SJCRH30 (cell line): Measurements from ENCODE around the gene LBHD2. TPM values are rescaled to one million over a fixed set of nuclear protein-coding genes. Genes with fewer than 3 reads are reported as not detected.

Experiments
- DNase-seq, 2 experiments: peaks; one replicate each; pipeline ENCODE4 v3.0.0-alpha.2; 2015 to 2020
- H3K27ac ChIP-seq: fragments of 250-450 bp; sonication (Bioruptor Pico); 2 replicates; pipeline ENCODE4 v1.5.1; 2020; ENCODE audit warnings: mild to moderate bottlenecking, moderate library complexity
- H3K27me3 ChIP-seq: fragments of 250-450 bp; sonication (Bioruptor Pico); 2 replicates; pipeline ENCODE4 v1.5.1; 2020; ENCODE audit warnings: mild to moderate bottlenecking, moderate library complexity
- H3K36me3 ChIP-seq: fragments of 250-450 bp; sonication (Bioruptor Pico); 2 replicates; pipeline ENCODE4 v1.5.1; 2020; ENCODE audit warnings: mild to moderate bottlenecking, moderate library complexity
- H3K4me1 ChIP-seq: fragments of 250-450 bp; sonication (Bioruptor Pico); 2 replicates; pipeline ENCODE4 v1.5.1; 2020; ENCODE audit warnings: mild to moderate bottlenecking, moderate library complexity
- H3K4me3 ChIP-seq: fragments of 250-450 bp; sonication (Bioruptor Pico); 2 replicates; pipeline ENCODE4 v1.5.1; 2020; ENCODE audit warnings: mild to moderate bottlenecking, moderate library complexity
- H3K9me3 ChIP-seq: fragments of 250-450 bp; sonication (Bioruptor Pico); replicated peaks from 2 replicates; pipeline ENCODE4 v1.5.1; 2020; ENCODE audit warnings: mild to moderate bottlenecking, moderate library complexity
- total RNA-seq: library from RNA; depleted of rRNA; stranded (reverse); fragments of >200 nt; shearing (Covaris generic); gene quantifications from 2 replicates; pipeline ENCODE4 v1.2.3, GENCODE V29; 2014

The LBHD2 gene
- total RNA-seq, 1 experiment from 2014 or later, result not detected

DNA sequence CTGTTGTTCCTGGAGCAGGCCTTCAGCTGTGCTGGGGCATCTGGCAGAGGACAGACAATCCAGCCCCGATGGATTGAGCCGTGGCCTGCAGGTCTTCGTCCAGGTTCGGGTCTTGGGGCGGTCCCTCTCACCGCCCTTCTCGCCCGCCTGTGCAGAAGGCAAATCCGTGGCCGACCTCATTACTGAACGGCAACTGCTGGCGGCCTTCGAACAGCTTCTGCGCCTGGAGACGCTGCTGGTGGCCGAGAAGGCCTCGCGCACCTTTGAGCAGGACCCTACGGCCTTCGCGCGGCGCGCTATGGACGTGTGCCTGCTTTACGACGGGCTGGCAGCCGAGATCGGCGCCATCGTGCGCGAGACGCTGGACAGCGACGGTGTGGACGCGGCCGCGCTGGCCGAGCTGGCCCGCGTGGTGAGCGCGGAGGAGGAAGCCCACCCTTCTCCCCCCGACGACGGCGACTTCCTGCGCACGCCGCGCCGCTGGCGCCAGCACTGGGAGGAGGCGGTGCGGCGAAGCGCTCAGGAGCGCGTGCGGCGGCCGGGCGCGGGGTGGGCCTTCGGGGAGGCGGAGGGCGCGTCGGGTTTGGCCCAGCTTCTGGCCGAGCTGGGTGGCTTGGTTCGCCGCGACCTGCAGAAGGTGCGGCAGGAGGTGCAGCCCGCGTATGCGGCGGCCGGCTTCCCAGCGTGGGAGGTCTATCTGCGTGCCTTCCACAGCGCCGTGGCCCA lies 18.1 kb downstream of the LBHD2 start:
- H3K9me3 ChIP-seq, result no peaks in the 10 kb centered on the region
- no peaks in the 10 kb centered on the region for H3K36me3 ChIP-seq
- no peak for DNase-seq
- peaks cover 12% of the 10 kb centered on the region; the same call in 1 of the 2 replicates for H3K4me1 ChIP-seq
- no peak overlapping the region for H3K4me3 ChIP-seq
- no peak overlapping the region for H3K27ac ChIP-seq
- peaks cover 10% of the 10 kb centered on the region; the same call in 1 of the 2 replicates for H3K27me3 ChIP-seq

DNA sequence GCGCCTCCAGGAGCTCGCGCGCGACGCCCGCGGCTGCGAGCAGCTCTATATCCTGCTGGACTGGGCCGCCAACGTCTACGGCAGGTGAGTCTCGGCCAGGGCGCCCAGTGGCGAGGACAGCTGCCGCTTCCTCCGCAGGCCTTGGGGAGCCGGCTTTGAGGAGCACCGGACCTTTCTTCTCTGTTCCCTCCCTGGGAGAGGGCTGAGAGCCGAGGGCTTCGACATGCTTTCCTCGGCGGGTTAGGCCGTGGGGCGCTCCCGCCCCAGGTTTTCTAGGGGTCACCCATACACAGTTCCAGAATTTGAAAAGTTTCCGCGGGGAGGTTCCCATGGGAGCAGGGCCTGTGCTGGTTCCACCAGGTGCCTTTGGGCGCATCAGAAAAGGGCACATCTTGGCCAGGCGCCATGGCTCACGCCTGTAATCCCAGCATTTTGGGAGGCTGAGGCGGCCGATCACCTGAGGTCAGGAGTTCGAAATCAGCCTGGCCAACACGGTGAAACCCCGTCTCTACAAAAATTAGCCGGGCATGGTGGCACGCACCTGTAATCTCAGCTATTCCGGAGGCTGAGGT lies 18.8 kb downstream of the LBHD2 start:
- Histone ChIP-seq H3K27me3 (peaks cover 7% of the 10 kb centered on the region; the same call in 1 of the 2 replicates), H3K9me3 (no peaks in the 10 kb centered on the region)

DNA sequence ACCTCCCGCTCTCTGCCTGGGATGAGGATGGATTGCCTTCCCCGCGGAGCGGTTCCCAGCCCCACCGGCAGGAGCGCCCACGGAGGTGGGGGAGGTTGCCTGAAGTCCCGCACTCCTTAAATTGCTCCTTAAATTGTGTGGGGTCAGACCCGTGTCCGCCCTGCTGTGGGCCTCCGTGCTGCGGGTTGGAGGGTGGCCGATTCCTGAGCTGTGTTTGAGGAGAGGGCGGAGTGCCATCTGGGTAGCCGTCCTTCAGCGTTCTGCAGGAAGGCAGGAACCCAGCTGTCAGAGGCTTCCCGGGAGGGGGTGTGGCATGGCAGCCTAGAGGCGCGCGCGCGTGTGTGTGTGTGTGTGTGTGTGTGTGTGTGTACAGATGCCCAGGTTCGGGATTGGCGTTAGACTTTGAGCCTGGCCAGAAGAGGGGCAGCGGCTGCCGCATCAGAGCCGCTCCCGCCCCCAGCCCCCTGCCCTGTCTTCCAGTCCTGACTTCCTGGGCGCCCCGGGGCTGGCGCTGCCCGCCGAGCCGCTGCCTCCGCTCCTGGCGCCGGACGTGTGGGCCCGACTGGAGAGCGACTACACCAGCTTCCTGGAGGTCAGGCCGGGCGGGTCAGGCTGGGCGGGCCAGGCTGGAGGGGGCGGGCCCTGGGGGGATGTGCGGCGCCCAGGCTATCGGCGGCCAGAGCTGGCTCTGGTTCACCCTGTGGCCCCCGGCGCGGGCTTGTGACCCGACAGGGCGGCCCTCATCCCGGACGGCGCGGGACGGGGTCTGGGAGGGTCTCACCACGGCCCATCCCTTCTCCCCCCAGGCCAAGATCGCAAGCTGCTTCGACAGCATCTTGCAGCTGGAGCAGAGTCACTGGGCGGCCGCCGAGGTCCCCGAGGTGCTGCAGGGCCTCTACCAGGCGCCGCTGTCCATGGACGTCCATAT lies 19.7 kb downstream of the LBHD2 start:
- Histone ChIP-seq H3K36me3 (no peaks in the 10 kb centered on the region), H3K27me3 (no peaks in the 10 kb centered on the region), H3K4me1 (peaks cover 22% of the 10 kb centered on the region), H3K27ac (no peak overlapping the region), H3K4me3 (no peak overlapping the region), H3K9me3 (no peaks in the 10 kb centered on the region)
- peak; percentile 65 to 72 for DNase-seq

More for the DNA sequence above, 18.8 kb downstream of the LBHD2 start:
- no peak for DNase-seq
- peaks cover 13% of the 10 kb centered on the region for H3K4me1 ChIP-seq
- no peaks in the 10 kb centered on the region for H3K36me3 ChIP-seq
- no peak overlapping the region for H3K4me3 ChIP-seq
- H3K27ac ChIP-seq, result no peak overlapping the region

DNA sequence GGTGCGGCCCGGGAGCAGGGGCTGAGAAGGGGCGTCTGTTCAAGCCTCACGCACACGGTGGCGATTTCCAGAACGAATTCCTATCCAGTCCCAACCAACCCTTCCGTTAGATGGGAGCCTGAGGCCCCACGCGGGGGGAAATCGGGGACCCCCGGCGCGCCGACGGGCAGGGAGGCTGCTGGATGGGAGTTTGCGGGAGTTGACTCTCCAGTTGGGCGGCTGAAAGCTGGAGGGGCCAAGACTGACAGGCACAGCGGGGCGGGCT lies 20.3 kb downstream of the LBHD2 start:
- H3K27ac ChIP-seq, result no peak overlapping the region
- DNase-seq, result no peak
- no peak overlapping the region for H3K4me3 ChIP-seq
- no peaks in the 10 kb centered on the region for H3K27me3 ChIP-seq
- H3K9me3 ChIP-seq, result no peaks in the 10 kb centered on the region
- H3K4me1 ChIP-seq, result peaks cover 24% of the 10 kb centered on the region
- H3K36me3 ChIP-seq, result no peaks in the 10 kb centered on the region

DNA sequence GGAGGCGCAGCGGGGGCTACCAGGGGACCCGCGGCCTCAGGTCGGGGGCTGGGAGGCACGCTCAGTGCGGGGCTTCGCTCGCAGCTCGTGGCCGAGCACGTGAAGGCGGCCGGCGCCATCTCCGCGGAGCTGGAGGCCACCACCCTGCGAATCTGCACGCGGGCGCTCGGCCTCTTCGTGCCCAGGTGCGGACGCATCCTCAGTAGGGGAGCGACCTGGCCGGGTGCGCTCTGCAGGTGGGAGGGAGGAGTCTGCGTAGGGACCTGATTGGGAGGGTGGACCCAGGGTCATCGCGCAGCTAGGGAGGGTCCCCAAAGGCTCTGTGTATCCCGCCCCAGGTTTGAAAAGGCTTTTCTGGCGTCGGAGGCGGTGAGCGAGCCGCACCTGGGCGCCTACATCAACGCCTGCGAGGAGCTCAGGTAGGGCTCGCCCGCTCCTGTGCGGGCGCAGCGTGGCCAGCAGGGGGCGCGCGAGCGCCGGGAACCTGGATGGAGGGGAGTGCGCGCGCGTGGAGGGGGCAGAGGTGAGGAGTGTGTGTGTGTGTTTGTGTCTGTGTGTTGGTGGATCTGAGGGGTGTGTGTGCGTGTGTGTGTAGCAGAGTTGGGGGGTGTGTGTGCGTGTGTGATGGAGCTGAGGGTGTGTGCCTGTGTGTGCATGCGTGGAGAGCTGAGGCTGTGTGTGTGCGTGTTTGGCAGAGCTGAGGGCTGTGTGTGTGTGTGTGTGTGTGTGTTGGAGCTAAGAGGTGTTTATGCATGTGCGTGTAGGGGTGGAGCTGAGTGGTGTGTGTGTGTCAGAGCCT lies 20.8 kb downstream of the LBHD2 start:
- no peak overlapping the region for H3K27ac ChIP-seq
- H3K4me3 ChIP-seq, result no peak overlapping the region
- H3K9me3 ChIP-seq, result no peaks in the 10 kb centered on the region
- H3K4me1 ChIP-seq, result peaks cover 28% of the 10 kb centered on the region
- DNase-seq, result peak; percentile 60 to 69
- no peaks in the 10 kb centered on the region for H3K36me3 ChIP-seq
- H3K27me3 ChIP-seq, result no peaks in the 10 kb centered on the region

DNA sequence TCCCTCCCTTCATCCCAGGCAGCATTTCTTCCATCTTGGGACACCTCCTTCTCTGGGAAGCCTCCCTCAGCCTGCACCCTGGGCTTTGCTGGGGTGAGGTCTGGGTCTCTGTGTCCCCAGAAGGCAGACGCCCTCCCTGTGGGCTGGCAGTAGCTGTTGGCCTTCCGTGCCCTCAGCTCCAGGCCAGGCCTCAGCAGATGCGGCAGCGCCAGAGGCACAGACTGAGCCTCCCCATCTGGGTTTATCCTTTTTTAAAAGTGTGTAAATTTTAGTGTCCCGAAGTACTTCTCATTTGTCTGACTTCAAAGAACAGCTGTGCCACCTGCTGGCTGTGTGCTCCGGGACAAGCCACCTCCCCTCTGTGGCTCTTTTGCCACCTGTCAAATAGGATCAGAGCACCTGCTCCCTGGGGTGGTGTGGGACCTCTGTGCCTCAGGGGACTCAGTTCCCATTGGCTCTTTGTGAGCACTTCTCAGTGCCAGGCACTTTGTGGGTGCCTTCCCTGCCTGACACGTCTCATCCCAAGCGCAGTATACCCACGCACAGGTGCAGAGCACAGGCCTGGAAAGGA lies 21.7 kb downstream of the LBHD2 start:
- no peak overlapping the region for H3K4me3 ChIP-seq
- no peak overlapping the region for H3K27ac ChIP-seq
- DNase-seq, result peak; percentile 74 to 83
- no peaks in the 10 kb centered on the region for H3K27me3 ChIP-seq
- H3K4me1 ChIP-seq, result peaks cover 33% of the 10 kb centered on the region
- no peaks in the 10 kb centered on the region for H3K9me3 ChIP-seq
- H3K36me3 ChIP-seq, result no peaks in the 10 kb centered on the region

DNA sequence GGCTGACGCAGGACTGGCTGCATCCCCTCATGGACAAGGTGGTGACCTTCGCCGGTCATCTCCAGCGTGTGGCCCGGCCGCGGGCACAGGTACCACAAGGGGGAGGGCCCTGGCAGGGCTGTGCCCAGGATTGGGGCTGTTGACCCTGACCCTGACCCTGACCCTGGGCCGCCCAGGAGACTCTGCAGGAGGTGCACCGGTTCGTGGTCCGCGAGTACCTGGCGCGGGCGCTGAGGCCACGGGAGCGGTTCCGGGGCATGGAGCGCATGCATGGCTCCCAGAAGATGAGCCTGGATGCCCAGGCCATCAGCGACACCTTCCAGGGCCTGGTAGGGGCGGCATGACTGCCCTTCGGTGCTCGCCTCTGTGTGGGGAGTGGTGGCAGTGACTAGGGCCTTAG lies 23.4 kb downstream of the LBHD2 start:
- no peak overlapping the region for H3K4me3 ChIP-seq

DNA sequence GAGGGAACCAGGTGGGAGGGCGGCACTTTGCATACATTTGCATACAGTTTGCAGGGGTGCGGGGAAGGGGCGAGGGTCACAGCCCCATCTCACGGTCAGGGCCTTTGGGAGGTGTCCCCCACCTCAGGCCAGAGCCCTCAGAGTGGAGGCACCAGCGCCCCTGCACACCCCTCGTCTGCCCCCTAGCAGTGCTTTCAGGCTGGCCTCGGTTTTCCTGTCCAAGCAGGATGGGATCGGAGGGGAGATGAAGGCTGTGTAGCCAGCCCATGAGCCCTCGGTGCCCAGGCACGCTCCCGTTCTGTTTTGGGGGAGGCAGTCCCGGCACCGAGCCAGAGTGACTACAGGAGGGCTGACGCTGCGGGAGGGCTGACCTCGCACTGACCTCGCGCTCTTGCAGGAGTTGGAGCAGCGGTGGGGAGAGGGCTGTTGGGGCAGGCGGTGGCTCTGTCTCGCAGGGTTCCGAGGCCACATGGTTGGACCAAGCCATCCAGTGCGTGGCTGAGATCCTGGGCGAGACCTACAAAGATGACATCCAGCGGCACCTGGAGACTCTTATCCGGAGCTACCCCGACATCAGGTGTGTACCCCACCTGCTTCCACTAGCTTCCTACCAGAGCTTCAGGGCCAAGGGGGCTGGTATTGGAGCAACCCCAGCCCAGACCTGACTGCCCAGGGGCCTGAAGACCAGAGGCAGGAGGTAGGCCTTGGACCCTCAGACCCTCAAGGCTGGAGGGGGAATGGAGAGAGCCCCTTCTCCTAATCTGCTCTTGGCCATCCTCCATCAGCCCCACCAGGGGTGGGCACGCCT lies 24.1 kb downstream of the LBHD2 start:
- peaks cover 58% of the 10 kb centered on the region for H3K4me1 ChIP-seq
- peak overlapping the region; percentile 61 for H3K27ac ChIP-seq
- DNase-seq, result peak; percentile 56 to 57

More for the DNA sequence above, 23.4 kb downstream of the LBHD2 start:
- DNase-seq, result no peak
- Histone ChIP-seq H3K27me3 (no peaks in the 10 kb centered on the region), H3K4me1 (peaks cover 51% of the 10 kb centered on the region), H3K9me3 (no peaks in the 10 kb centered on the region), H3K27ac (no peak overlapping the region), H3K36me3 (no peaks in the 10 kb centered on the region)

DNA sequence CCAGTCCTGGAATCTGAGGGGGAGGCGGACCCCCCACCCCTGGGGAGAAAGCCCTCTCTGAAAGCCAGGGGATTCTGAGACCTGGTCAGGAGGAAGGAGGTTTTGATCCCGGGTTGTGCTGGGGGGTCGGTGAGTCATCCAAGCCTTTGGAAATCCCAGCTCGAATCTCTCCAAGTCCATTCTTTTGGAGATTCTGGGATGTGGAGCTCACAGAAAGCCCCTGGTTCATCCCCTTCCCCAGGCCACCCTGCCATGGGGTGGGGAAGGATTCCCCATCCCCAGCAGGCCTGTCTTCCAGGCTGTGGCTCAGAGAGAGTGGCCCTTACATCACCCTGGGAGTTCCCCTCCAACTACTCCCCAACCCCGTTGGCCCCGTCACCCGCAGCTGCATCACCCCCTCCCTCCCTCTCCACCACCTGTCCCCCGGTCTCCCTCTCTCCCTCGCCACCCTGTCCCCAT lies 24.8 kb downstream of the LBHD2 start:
- Histone ChIP-seq H3K27me3 (no peaks in the 10 kb centered on the region), H3K9me3 (no peaks in the 10 kb centered on the region), H3K27ac (peak overlapping the region; percentile 61), H3K36me3 (no peaks in the 10 kb centered on the region), H3K4me3 (peak overlapping the region; percentile 4; the same call in 1 of the 2 replicates), H3K4me1 (peaks cover 58% of the 10 kb centered on the region)
- DNase-seq, result peak; percentile 86 to 89

More for the DNA sequence above, 24.1 kb downstream of the LBHD2 start:
- Histone ChIP-seq H3K36me3 (no peaks in the 10 kb centered on the region), H3K4me3 (peak overlapping the region; percentile 4; the same call in 1 of the 2 replicates), H3K27me3 (no peaks in the 10 kb centered on the region), H3K9me3 (no peaks in the 10 kb centered on the region)

DNA sequence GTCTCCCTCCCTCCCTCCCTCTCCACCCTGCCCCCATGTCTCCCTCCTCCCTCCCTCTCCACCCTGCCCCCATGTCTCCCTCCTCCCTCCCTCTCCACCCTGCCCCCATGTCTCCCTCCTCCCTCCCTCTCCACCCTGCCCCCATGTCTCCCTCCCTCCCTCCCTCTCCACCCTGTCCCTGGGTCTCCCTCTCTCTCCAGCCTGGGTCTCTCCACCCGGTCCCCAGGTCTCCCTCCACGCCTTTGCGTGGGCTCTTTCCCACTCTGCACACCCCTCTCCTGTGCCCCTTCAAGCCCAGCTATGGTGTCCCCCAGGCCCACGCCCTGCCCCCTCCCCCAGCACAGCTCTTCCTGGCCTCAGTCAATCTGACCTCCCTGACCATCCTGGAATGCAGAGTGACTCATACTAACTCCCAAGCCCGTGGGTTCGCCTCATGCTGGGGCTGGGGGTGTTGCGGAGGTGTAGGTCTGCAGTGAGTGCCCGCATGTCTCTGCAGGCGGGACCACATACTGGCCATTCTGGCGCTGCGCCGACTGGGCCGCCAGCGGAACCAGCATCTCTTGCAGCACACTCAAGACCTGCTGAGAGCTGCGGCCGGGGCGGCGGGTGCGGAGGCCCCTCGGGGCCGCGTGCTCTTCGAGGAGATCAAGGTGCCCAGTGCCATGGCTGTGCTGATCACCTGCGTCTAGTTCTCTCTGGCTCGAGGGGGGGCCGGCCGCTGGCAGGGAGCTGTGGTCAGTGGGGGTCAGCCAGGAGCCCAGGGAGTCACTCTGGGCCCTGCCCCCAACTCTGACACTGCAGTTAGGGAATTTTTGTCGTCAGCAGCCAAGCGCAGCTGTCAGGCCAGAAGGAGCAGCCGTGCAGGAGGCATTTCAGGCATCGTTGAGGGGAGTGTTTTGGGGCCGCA lies 25.8 kb downstream of the LBHD2 start:
- Histone ChIP-seq H3K9me3 (no peaks in the 10 kb centered on the region), H3K4me1 (peaks cover 58% of the 10 kb centered on the region), H3K27me3 (no peaks in the 10 kb centered on the region), H3K36me3 (no peaks in the 10 kb centered on the region), H3K27ac (peak overlapping the region; percentile 99), H3K4me3 (peak overlapping the region; percentile 50)
- DNase-seq, result peak; percentile 83 to 86

DNA sequence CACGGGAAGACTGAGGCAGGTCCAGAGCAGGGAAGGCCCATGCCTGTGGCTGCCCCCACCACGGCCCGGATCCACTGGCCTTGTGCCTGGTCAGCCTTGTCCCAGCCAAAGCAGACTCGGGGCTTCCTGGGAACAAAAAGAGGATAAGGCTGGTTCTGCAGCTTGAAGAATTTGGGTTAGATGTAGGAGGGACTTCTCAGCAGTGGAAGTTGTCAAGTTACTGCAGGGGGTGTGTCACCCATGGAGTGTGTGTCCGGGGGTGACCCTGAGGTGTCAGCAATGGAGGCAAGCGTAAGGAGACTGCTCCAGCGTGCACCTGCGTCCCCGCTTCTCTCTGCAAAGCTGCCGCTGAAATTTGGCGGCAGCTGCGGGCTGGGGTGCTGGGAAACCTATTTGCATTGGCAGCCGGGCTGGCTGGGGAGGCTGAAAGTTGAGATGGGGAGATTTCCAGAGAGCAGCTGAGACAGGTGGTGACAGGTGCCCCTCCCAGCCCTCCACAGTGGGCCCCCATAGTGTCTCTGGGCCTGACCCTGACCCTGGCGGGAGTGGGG lies 26.7 kb downstream of the LBHD2 start:
- H3K36me3 ChIP-seq, result no peaks in the 10 kb centered on the region
- H3K9me3 ChIP-seq, result no peaks in the 10 kb centered on the region
- peaks cover 51% of the 10 kb centered on the region for H3K4me1 ChIP-seq
- H3K27ac ChIP-seq, result peak overlapping the region; percentile 99
- H3K27me3 ChIP-seq, result no peaks in the 10 kb centered on the region
- DNase-seq, result peak; percentile 85 to 86
- H3K4me3 ChIP-seq, result peak overlapping the region; percentile 50

DNA sequence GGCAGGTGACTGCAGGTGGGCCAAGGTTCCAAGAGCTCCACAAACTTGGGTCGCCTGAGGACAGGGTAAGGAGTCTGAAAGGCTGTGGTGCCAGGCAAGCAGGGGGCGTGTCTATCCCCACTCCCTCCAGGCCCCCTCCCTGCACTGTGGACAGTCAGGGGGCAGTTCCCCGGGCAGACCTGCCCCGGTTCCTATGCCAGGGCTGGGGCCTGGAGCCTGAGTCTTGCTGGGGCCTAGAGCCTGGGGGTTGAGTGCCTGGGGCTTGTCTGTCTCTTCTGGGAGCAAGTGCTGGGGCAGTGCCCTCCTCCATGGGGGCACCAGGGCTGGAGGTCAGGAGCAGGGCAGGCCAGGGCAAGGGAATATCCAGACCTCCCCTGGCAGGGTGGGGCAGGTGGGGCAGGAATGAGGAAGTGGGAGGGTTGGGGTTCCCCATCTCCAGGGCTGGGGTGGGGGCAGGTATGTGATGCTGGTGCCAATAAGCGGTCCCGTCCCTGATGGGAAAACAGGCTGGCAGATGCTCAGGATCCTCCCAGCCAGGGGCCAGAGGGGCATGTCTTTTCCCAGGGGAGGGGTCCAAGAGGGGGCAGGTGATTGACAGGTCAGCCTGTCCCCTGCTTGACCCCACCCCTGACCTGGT lies 27.3 kb downstream of the LBHD2 start:
- Histone ChIP-seq H3K27ac (peak overlapping the region; percentile 99), H3K4me1 (peaks cover 46% of the 10 kb centered on the region), H3K4me3 (no peak overlapping the region), H3K9me3 (no peaks in the 10 kb centered on the region), H3K36me3 (no peaks in the 10 kb centered on the region), H3K27me3 (no peaks in the 10 kb centered on the region)
- no peak for DNase-seq
